ENCODE results near the gene CIT.
"Not testable (repeated sequence)": the region's sequence is repeated elsewhere in the genome, so short reads cannot be mapped to it uniquely, and the experiment has no call there.

The CIT gene

GRCh38 chr12:119876761-119877638 is at the start of gene CIT:
Gene CIT (minus strand): TSS chr12:119877320. CDS start chr12:119876168, 1,152 bp downstream.
- peak; percentile 88 for DNase-seq

GRCh38 chr12:119925269-119925668 is 48.1 kb upstream of the CIT start:
- no peak for DNase-seq

- DNase-seq, result no peak
Measured at GRCh38 chr12:119920064-119920463, 42.9 kb upstream of the CIT start.

GRCh38 chr12:119915894-119916510 is 38.9 kb upstream of the CIT start:
- no peak for DNase-seq

GRCh38 chr12:119914666-119915065 is 37.5 kb upstream of the CIT start:
- no peak for DNase-seq

- no peak for DNase-seq
Measured at GRCh38 chr12:119913536-119914330, 36.6 kb upstream of the CIT start.

GRCh38 chr12:119911182-119911581 is 34.1 kb upstream of the CIT start:
- DNase-seq, result no peak

GRCh38 chr12:119910586-119910985 is 33.5 kb upstream of the CIT start:
- DNase-seq, result no peak

- DNase-seq, result peak; percentile 83
Measured at GRCh38 chr12:119902084-119902509, 25.0 kb upstream of the CIT start.

- no peak for DNase-seq
Measured at GRCh38 chr12:119901670-119902069, 24.6 kb upstream of the CIT start.

GRCh38 chr12:119894916-119895315 is 17.8 kb upstream of the CIT start:
- DNase-seq, result no peak

- not testable (repeated sequence) for DNase-seq
Measured at GRCh38 chr12:119892611-119893010, 15.5 kb upstream of the CIT start.

- no peak for DNase-seq
Measured at GRCh38 chr12:119885549-119885948, 8.4 kb upstream of the CIT start.

GRCh38 chr12:119883791-119884190 is 6.7 kb upstream of the CIT start:
- not testable (repeated sequence) for DNase-seq

GRCh38 chr12:119883237-119883636 is 6.1 kb upstream of the CIT start:
- no peak for DNase-seq

- no peak for DNase-seq
Measured at GRCh38 chr12:119877639-119877948, 474 bp upstream of the CIT start.

GRCh38 chr12:119870457-119870856 is 6.7 kb downstream of the CIT start:
- no peak for DNase-seq

- no peak for DNase-seq
Measured at GRCh38 chr12:119869720-119870119, 7.4 kb downstream of the CIT start.

GRCh38 chr12:119868992-119869391 is 8.1 kb downstream of the CIT start:
- DNase-seq, result no peak

- no peak for DNase-seq
Measured at GRCh38 chr12:119864591-119864990, 12.5 kb downstream of the CIT start.

GRCh38 chr12:119859241-119859640 is 17.9 kb downstream of the CIT start:
- no peak for DNase-seq

- no peak for DNase-seq
Measured at GRCh38 chr12:119857041-119857591, 20.0 kb downstream of the CIT start.

GRCh38 chr12:119850330-119850729 is 26.8 kb downstream of the CIT start:
- DNase-seq, result no peak

Data from stimulated activated CD4-positive, alpha-beta T cell treated with anti-CD3 and anti-CD28 coated beads, Interleukin-1b, Interleukin-23, amount 100 ng/mL, for 48 hours (primary cell).